WERI-Rb-1 (cell line): ENCODE results near the gene SCN7A.

Source experiments
- DNase-seq: peaks from one replicate; pipeline ENCODE4 v3.0.0-alpha.2; 2020
- H3K27ac ChIP-seq: fragments of 250-450 bp; sonication (Bioruptor Pico); 2 replicates; pipeline ENCODE4 v1.5.1; 2020; ENCODE audit warnings: mild to moderate bottlenecking, moderate library complexity
- H3K27me3 ChIP-seq: fragments of 250-450 bp; sonication (Bioruptor Pico); 2 replicates; pipeline ENCODE4 v1.5.1; 2021; ENCODE audit warnings: mild to moderate bottlenecking, low read depth, moderate library complexity; ENCODE audit not compliant: insufficient read depth, severe bottlenecking
- H3K36me3 ChIP-seq: fragments of 250-450 bp; sonication (Bioruptor Pico); 2 replicates; pipeline ENCODE4 v1.5.1; 2020; ENCODE audit warnings: mild to moderate bottlenecking, moderate library complexity
- H3K4me3 ChIP-seq: 2 replicates; pipeline ENCODE4 v1.5.1; 2011; ENCODE audit warnings: low read depth, mild to moderate bottlenecking, control low read depth, low read length
- H3K9me3 ChIP-seq: fragments of 250-450 bp; sonication (Bioruptor Pico); 2 replicates; pipeline ENCODE4 v1.5.1; 2021; ENCODE audit warnings: mild to moderate bottlenecking, moderate library complexity; ENCODE audit not compliant: severe bottlenecking
- TF ChIP-seq, protein P1 (sequence below): IDR thresholded peaks from 2 replicates; pipeline ENCODE4 v1.5.1; 2011; ENCODE audit warnings: low read depth, mild to moderate bottlenecking, control low read depth, inconsistent platforms, low read length

Gene SCN7A

DNA sequence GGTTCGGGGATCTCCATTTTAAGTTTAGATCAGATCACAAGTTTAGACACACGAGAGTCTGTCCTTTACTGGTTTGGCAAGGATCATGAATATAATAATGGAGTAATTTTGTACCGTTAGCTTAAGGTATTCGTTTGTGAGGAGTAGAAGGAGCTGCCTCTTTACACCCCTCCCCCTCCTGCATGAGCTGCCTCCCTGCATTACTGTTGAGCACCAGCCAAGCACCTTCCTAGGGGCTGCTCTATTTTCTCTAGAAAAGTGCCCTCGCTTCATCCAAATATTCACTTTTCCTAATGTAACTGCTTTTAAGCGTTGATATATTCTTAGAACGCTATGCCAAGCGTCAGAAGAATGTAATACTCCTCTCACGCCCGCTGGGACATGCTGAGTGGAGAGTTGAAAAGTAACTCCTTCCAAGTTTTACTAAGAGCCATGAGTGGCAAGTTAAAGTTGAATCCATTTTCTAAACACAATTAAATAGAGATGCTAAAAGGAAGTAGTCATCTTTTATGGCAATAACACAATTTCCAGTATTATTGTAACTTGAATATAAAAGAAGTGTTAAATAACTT is 25.4 kb upstream of the SCN7A start:
- Histone ChIP-seq H3K4me3 (no peak overlapping the region), H3K27ac (no peak overlapping the region), H3K27me3 (no peaks in the 10 kb centered on the region), H3K36me3 (no peaks in the 10 kb centered on the region), H3K9me3 (no peaks in the 10 kb centered on the region)
- DNase-seq = no peak
- TF ChIP-seq, protein P1, sequence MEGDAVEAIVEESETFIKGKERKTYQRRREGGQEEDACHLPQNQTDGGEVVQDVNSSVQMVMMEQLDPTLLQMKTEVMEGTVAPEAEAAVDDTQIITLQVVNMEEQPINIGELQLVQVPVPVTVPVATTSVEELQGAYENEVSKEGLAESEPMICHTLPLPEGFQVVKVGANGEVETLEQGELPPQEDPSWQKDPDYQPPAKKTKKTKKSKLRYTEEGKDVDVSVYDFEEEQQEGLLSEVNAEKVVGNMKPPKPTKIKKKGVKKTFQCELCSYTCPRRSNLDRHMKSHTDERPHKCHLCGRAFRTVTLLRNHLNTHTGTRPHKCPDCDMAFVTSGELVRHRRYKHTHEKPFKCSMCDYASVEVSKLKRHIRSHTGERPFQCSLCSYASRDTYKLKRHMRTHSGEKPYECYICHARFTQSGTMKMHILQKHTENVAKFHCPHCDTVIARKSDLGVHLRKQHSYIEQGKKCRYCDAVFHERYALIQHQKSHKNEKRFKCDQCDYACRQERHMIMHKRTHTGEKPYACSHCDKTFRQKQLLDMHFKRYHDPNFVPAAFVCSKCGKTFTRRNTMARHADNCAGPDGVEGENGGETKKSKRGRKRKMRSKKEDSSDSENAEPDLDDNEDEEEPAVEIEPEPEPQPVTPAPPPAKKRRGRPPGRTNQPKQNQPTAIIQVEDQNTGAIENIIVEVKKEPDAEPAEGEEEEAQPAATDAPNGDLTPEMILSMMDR = no peak

- no peaks in the 10 kb centered on the region for H3K9me3 ChIP-seq
- TF ChIP-seq, protein P1 = no peak
- no peak for DNase-seq
- no peaks in the 10 kb centered on the region for H3K36me3 ChIP-seq
- no peak overlapping the region for H3K4me3 ChIP-seq
- H3K27me3 ChIP-seq = no peaks in the 10 kb centered on the region
- no peak overlapping the region for H3K27ac ChIP-seq
Measured at GRCh38 chr2:166518634-166519390, 24.8 kb upstream of the SCN7A start.

DNA sequence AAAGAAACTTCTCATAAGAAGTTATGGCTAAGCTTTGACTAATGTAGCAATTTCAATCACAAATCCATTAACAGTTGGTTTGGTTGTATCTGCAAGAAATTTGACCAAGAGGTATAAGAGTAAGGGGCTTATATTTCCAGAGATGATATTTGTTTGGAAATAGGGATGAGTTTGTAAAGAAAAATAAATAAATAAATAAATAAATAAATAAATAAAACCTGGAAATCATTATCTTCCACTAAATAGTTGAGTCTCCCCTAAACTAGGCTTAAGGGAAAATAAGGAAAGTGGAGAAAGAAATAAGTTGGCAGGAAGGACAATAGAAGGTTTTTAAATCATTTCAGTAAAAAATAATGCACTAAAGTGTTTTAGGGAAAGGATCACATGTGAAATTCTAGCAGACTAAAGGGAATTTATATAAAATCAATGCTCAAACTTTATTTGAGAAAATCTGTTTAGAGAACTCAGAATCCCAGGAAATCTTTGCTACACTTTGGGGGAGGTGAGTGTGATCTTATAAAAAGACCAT is 23.5 kb upstream of the SCN7A start:
- H3K4me3 ChIP-seq = no peak overlapping the region
- TF ChIP-seq, protein P1 = no peak

GRCh38 chr2:166516712-166517303 is 22.8 kb upstream of the SCN7A start:
- Histone ChIP-seq H3K27ac (no peak overlapping the region), H3K9me3 (no peaks in the 10 kb centered on the region), H3K36me3 (no peaks in the 10 kb centered on the region), H3K4me3 (no peak overlapping the region), H3K27me3 (no peaks in the 10 kb centered on the region)
- TF ChIP-seq, protein P1 = peak; percentile 62
- peak; percentile 42 for DNase-seq

More for the DNA sequence above, 23.5 kb upstream of the SCN7A start:
- H3K27me3 ChIP-seq = no peaks in the 10 kb centered on the region
- DNase-seq = no peak
- no peaks in the 10 kb centered on the region for H3K36me3 ChIP-seq
- no peak overlapping the region for H3K27ac ChIP-seq
- no peaks in the 10 kb centered on the region for H3K9me3 ChIP-seq

GRCh38 chr2:166513952-166514351 is 19.9 kb upstream of the SCN7A start:
- Histone ChIP-seq H3K27me3 (no peaks in the 10 kb centered on the region), H3K36me3 (no peaks in the 10 kb centered on the region), H3K27ac (no peak overlapping the region), H3K4me3 (no peak overlapping the region), H3K9me3 (no peaks in the 10 kb centered on the region)
- no peak for DNase-seq
- TF ChIP-seq, protein P1 = no peak
